Uterus (tissue), 4 donors: ENCODE data around the gene TMEM72. TPM values are rescaled to one million over a fixed set of nuclear protein-coding genes. Genes with fewer than 3 reads are reported as not detected.

Source experiments
- DNase-seq, 2 donors: peaks; one replicate each; pipeline ENCODE4 v3.0.0-alpha.2; 2019 to 2020
- H3K27ac ChIP-seq, 2 donors: fragments of 200-600 bp; sonication (generic); 1 replicate in 1 of 2; 2 replicates in 1 of 2; pipeline ENCODE4 v1.5.1; 2016 to 2018
- H3K27me3 ChIP-seq, 2 donors: fragments of 200-600 bp; sonication (generic); one replicate each; pipeline ENCODE4 v1.5.1; 2018 to 2019; ENCODE audit warnings: control low read depth in 1 of 2
- H3K36me3 ChIP-seq, 2 donors: fragments of 200-600 bp; sonication (generic); one replicate each; pipeline ENCODE4 v1.5.1; 2019; ENCODE audit warnings: control low read depth in 1 of 2
- H3K4me1 ChIP-seq, 2 donors: fragments of 200-600 bp; sonication (generic); one replicate each; pipeline ENCODE4 v1.5.1; 2018 to 2019; ENCODE audit warnings: control low read depth in 1 of 2
- H3K4me3 ChIP-seq, 2 donors: fragments of 200-600 bp; sonication (generic); 1 replicate in 1 of 2; 2 replicates in 1 of 2; pipeline ENCODE4 v1.5.1; 2018 to 2019; ENCODE audit warnings: mild to moderate bottlenecking in 1 of 2
- H3K9me3 ChIP-seq, 2 donors: fragments of 200-600 bp; sonication (generic); one replicate each; pipeline ENCODE4 v1.5.1; 2019; ENCODE audit warnings: control low read depth in 1 of 2
- POLR2A ChIP-seq, 2 donors: fragments of 450-650 bp; IDR thresholded peaks; one replicate each; pipeline ENCODE4 v1.6.1; 2016; ENCODE audit warnings: antibody characterized with exemption in 2 of 2, mild to moderate bottlenecking in 1 of 2, moderate library complexity in 1 of 2
- intact Hi-C: fragments of 100-400 bp; cut with DNase I; formaldehyde crosslinking; loops from one replicate; pipeline ENCODE4 v1.15.1; 2023; ENCODE audit warnings: low total_unique reads
- total RNA-seq, 4 donors: library from RNA; depleted of rRNA in 3 of 4; stranded (reverse); fragments of >200 nt in 3 of 4; gene quantifications; one replicate each; pipeline versions ENCODE4 v1.1.0 to v1.2.4, GENCODE V29; 2014 to 2023
- TF ChIP-seq, protein P1 (sequence below), 4 experiments: fragments of 200-600 bp in 2 of 4; fragments of 450-650 bp in 2 of 4; sonication (generic) in 2 of 4; IDR thresholded peaks; one replicate each; pipeline ENCODE4 v1.5.1; 2016 to 2019; ENCODE audit warnings: antibody characterized with exemption in 4 of 4, mild to moderate bottlenecking in 2 of 4, moderate library complexity in 1 of 4
- donor health status: DM: yes; HTN: yes; CAD: no.

The TMEM72 gene
- total RNA-seq, 4 donors from 2014 or later: 0.69 TPM; not detected in 3

DNA sequence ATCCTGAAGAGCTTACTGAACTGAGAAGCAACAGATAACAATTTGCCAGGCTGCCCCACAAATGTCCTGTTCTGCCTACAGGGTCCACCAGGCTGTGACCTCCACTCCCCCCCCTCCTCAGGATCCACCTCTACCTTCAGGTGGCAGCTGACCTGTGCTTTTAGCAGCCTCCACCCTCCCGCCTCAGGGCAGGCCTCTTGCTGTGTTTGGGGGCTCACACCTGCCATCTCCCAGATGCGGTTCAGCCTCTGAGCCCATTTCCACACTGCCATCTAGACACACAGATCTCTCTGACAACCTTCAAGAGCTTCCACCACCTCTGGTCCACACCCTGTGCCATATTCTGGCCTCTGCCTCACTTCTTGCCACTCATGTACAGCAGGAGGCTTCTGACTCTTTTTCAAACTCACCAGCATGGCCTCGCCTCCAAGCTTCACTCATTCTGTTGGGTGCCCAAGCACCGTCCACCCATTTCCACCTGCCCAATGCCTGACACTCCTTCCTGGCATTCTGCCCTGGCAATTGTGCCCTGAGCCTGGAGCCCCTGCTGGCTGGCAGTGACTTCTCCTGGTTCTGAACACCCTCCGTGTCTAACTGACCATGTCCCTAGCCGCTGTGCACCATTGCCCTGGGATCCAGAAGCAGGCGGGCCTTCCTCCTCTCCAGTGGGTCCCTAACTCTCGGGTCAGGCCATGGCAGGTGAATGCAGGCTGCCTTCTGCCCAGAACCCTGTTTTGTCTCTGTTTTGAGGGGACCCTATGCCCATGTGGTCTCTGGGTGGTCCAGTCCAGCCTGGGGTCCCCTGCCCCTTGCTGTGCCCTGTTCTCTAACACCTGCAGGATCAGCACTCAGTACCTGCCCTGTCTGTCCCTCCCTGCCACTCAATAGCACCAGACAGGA, 18.5 kb downstream of the TMEM72 start:
- DNase-seq: no peak
- TF ChIP-seq, protein P1, sequence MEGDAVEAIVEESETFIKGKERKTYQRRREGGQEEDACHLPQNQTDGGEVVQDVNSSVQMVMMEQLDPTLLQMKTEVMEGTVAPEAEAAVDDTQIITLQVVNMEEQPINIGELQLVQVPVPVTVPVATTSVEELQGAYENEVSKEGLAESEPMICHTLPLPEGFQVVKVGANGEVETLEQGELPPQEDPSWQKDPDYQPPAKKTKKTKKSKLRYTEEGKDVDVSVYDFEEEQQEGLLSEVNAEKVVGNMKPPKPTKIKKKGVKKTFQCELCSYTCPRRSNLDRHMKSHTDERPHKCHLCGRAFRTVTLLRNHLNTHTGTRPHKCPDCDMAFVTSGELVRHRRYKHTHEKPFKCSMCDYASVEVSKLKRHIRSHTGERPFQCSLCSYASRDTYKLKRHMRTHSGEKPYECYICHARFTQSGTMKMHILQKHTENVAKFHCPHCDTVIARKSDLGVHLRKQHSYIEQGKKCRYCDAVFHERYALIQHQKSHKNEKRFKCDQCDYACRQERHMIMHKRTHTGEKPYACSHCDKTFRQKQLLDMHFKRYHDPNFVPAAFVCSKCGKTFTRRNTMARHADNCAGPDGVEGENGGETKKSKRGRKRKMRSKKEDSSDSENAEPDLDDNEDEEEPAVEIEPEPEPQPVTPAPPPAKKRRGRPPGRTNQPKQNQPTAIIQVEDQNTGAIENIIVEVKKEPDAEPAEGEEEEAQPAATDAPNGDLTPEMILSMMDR (IDR thresholded peaks at IDR 0.05): no peak
- TF ChIP-seq POLR2A (IDR thresholded peaks at IDR 0.05): no peak
- Histone ChIP-seq H3K27me3 (no peaks in the 10 kb centered on the region), H3K9me3 (no peaks in the 10 kb centered on the region), H3K27ac (no peak overlapping the region), H3K36me3 (no peaks in the 10 kb centered on the region), H3K4me3 (no peak overlapping the region), H3K4me1 (no peaks in the 10 kb centered on the region)
- intact Hi-C loops: no loop called here

DNA sequence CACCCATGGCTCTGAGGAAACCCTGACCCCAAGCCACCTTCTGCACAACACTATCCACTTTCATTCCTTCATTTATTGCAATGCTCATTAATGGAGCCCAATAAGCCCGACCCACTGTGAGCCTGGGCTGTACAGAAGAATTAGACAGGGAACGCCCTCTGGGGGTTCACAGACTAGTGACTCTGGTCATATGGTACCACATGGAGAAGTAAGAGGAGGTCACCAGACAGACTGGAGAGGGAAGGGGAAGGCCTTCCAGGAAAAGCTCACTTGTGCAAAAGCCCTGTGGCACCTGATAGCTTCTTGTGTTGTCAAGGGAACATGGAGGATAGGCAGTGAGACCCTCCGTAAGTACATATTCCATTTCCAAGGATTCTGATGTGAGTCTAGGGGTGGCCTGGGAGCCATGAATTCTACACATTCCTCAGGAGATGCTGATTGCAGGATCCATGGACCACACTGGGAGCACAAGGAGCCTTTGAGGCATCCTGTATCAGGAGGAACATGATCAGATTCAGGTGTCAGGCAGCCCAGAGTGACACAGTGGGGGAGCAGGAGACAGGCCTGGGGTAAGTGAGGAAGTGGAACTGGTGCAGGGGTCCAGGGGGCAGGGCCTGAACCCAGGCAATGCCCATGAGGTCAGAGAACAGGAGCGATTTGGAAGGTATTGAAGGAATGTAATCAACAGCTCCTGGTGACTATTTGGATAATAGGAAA, 19.9 kb downstream of the TMEM72 start:
- H3K36me3 ChIP-seq: no peaks in the 10 kb centered on the region
- H3K4me3 ChIP-seq: no peak overlapping the region
- H3K9me3 ChIP-seq: no peaks in the 10 kb centered on the region
- H3K27ac ChIP-seq: no peak overlapping the region
- no peaks in the 10 kb centered on the region for H3K27me3 ChIP-seq
- no peak for DNase-seq
- peaks cover 0 to 5% of the 10 kb centered on the region in 2 donors for H3K4me1 ChIP-seq
- intact Hi-C loops: no loop called here
- TF ChIP-seq, protein P1 (IDR thresholded peaks at IDR 0.05): no peak
- no peak for TF ChIP-seq POLR2A (IDR thresholded peaks at IDR 0.05)

DNA sequence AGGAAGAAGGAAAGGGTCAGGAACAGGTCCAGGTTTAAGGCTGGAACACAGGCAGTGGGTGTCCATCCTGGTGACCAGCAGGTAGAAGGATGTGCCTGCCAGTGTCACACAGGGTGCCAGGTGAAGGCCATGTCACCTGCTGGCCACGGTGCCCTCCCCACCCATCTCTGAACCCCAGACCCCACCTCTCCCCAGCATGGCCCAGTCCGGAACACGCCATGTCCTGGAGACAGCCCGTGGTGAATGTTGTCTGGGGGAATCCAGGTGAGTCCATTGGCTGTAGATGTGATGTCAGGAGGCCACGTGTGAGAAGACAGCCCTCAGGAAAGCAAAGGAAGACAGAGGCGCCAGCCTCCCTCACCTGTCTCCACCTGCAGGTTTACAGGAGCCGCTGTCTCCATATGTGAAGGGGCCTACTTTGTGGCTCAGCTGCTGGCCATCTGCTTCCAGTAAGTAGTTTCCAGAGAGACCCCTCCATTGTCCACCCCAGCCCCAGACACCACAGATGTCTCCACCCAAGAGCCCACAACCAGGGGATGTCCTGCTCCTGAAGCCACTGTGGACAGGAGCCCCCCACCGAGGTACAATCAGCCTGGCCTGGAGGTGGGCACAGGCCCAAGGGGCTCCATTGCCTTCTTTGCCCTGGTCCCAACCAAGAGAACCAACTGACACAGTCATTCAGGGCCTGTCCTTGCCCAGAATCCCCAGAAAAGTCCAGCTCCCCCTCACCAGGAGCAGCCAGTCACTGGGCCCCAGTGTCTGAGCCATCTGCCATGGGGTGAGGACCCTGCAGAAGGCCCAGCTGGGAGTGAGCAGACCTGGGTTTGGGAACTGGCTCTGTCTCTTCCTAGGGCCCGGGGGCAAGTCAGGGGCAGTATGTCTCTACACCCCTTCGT, 20.7 kb downstream of the TMEM72 start:
- peaks cover 0 to 5% of the 10 kb centered on the region in 2 donors for H3K4me1 ChIP-seq
- H3K9me3 ChIP-seq: no peaks in the 10 kb centered on the region
- H3K27me3 ChIP-seq: no peaks in the 10 kb centered on the region
- TF ChIP-seq, protein P1 (IDR thresholded peaks at IDR 0.05): no peak
- no peak for TF ChIP-seq POLR2A (IDR thresholded peaks at IDR 0.05)
- DNase-seq: no peak
- intact Hi-C loops: no loop called here
- H3K36me3 ChIP-seq: no peaks in the 10 kb centered on the region
- no peak overlapping the region for H3K27ac ChIP-seq
- H3K4me3 ChIP-seq: no peak overlapping the region

DNA sequence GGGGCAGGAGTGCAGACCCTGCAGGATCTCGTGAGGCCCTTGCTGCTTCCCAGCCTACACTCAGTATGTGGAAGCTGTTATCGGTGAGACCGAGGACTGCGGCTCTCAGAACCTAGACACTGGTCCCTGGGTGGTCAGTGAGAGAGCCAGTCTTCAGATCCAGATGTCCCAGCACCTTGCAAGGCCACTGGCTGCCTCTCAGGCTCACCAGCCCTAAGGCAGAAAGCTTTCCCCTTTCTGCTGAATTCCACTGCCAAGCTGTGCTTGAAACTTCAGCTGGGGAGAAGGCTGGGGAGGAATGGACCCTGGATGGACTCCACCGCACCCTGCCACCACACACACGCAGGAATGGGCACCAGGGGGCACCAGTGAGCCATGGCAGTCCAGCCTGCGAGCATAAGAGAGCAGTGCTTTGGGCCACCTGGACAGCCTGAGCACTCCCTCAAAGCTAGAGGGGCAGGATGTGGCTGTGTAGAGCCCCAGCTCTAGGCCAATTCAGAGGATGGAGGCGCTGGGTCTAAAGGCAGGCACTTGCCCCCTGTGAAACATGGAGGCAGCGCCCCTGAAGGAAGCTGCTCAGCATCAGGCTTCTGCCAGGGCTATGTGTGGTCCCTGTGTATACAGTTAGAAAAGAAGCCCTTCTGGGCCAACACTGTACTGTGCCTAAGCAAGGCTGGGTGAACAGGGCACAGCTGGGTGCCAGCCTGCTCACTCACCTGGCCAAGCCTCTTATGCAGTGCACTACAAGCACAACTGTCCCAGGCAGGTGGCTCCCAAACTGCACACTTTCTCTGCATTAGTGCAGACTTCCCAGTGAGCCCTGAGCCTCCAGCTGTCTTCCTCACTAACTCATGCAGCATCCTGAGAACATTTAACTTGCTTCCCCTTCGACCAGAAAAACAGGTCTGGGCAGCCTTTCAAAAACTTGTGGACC, 21.6 kb downstream of the TMEM72 start:
- intact Hi-C loops: no loop called here
- H3K27ac ChIP-seq: no peak overlapping the region
- no peaks in the 10 kb centered on the region for H3K36me3 ChIP-seq
- DNase-seq: peak; percentile 86 to 88
- H3K9me3 ChIP-seq: no peaks in the 10 kb centered on the region
- H3K27me3 ChIP-seq: no peaks in the 10 kb centered on the region
- H3K4me1 ChIP-seq: peaks cover 0 to 5% of the 10 kb centered on the region in 2 donors
- TF ChIP-seq, protein P1 (IDR thresholded peaks at IDR 0.05): peak; percentile 89 to 94 (median 92)
- TF ChIP-seq POLR2A (IDR thresholded peaks at IDR 0.05): peak in 1 of 2 donors; percentile 29
- no peak overlapping the region for H3K4me3 ChIP-seq
